GM12878 (cell line): ENCODE data around the gene AJM1. TPM values are rescaled to one million over a fixed set of nuclear protein-coding genes. Genes with fewer than 3 reads are reported as not detected.

Experiments used
- CBX3 ChIP-seq: fragments of 200-600 bp; sonication (generic); IDR thresholded peaks from 2 replicates; pipeline ENCODE4 v1.6.1; 2016; ENCODE audit warnings: low read depth, borderline replicate concordance
- CHD4 ChIP-seq: fragments of 200-600 bp; sonication (generic); IDR thresholded peaks from 2 replicates; pipeline ENCODE4 v1.6.1; 2016; ENCODE audit warnings: mild to moderate bottlenecking
- ETV6 ChIP-seq, 2 experiments: fragments of 450-650 bp in 1 of 2; IDR thresholded peaks in 1 of 2; conservative IDR thresholded peaks in 1 of 2; 2 replicates each; pipeline ENCODE4 v1.6.1; 2014; ENCODE audit warnings: antibody characterized with exemption in 1 of 2, borderline replicate concordance in 1 of 2, low read depth in 1 of 2, mild to moderate bottlenecking in 1 of 2, moderate library complexity in 1 of 2
- FOXM1 ChIP-seq: IDR thresholded peaks from 2 replicates; pipeline ENCODE4 v1.6.1; 2012; ENCODE audit warnings: low read depth, mild to moderate bottlenecking, inconsistent platforms, low read length, moderate library complexity
- IRF4 ChIP-seq: IDR thresholded peaks from 2 replicates; pipeline ENCODE4 v1.6.1; 2011; ENCODE audit warnings: low read depth, low read length
- MEF2A ChIP-seq: IDR thresholded peaks from 2 replicates; pipeline ENCODE4 v1.6.1; 2011; ENCODE audit warnings: low read depth, mild to moderate bottlenecking, low read length, moderate library complexity; ENCODE audit not compliant: insufficient read depth
- NFYA ChIP-seq: IDR thresholded peaks from 2 replicates; pipeline ENCODE4 v1.6.1; 2011; ENCODE audit warnings: low read depth, mild to moderate bottlenecking, low read length, improper control_type of control experiment, borderline replicate concordance
- NR2C1 ChIP-seq: fragments of 450-650 bp; IDR thresholded peaks from 2 replicates; pipeline ENCODE4 v1.6.1; 2017; ENCODE audit warnings: antibody characterized with exemption, mild to moderate bottlenecking, moderate library complexity
- NR2F1 ChIP-seq: fragments of 450-650 bp; conservative IDR thresholded peaks from 2 replicates; pipeline ENCODE4 v1.6.1; 2017; ENCODE audit warnings: mild to moderate bottlenecking
- RAD51 ChIP-seq: fragments of 450-650 bp; IDR thresholded peaks from 2 replicates; pipeline ENCODE4 v1.6.1; 2016; ENCODE audit warnings: moderate library complexity, mild to moderate bottlenecking, inconsistent platforms
- SMAD1 ChIP-seq: fragments of 450-650 bp; IDR thresholded peaks from 2 replicates; pipeline ENCODE4 v1.6.1; 2018; ENCODE audit warnings: mild to moderate bottlenecking, low read depth; ENCODE audit not compliant: partially characterized antibody
- TAF1 ChIP-seq: IDR thresholded peaks from 2 replicates; pipeline ENCODE4 v1.6.1; 2011; ENCODE audit warnings: mild to moderate bottlenecking, low read depth, low read length, borderline replicate concordance
- TBL1XR1 ChIP-seq: IDR thresholded peaks from 2 replicates; pipeline ENCODE4 v1.6.1; 2012; ENCODE audit warnings: low read depth, low read length, improper control_type of control experiment
- WRNIP1 ChIP-seq: IDR thresholded peaks from 2 replicates; pipeline ENCODE4 v1.6.1; 2011; ENCODE audit warnings: low read depth, low read length, improper control_type of control experiment, borderline replicate concordance
- ZNF274 ChIP-seq: IDR thresholded peaks from one replicate; pipeline ENCODE4 v1.8.0; 2011; ENCODE audit not compliant: insufficient read length, insufficient read depth
- polyA plus RNA-seq, 11 experiments: library from polyadenylated mRNA; depleted of rRNA in 4 of 11; unstranded in 6 of 11; stranded (reverse) in 5 of 11; fragments of >200 nt; fragmentation: Nextera tagmentation in 4 of 11; fragmentation: Illumina TruSeq in 1 of 11; extraction: Ambion mirVana in 4 of 11; extraction: Trizol in 1 of 11; gene quantifications; 1 replicate in 1 of 11; 2 replicates in 10 of 11; pipeline versions ENCODE4 v1.2.1 to v1.2.3, GENCODE V29; 2011 to 2016; ENCODE audit warnings: inconsistent platforms in 2 of 11, missing spikeins in 2 of 11, low read depth in 1 of 11
- total RNA-seq, 4 experiments: library from RNA; depleted of rRNA in 3 of 4; stranded (reverse); fragments of >200 nt in 3 of 4; fragmentation: Illumina TruSeq in 1 of 4; extraction: Trizol in 1 of 4; gene quantifications; 2 replicates each; pipeline versions ENCODE4 v1.2.1 to v1.2.3, GENCODE V29; 2013 to 2021
- TF ChIP-seq, protein P1 (sequence below): IDR thresholded peaks from 2 replicates; pipeline ENCODE4 v1.6.1; 2012; ENCODE audit warnings: mild to moderate bottlenecking, low read depth, low read length
- TF ChIP-seq, protein P2 (sequence below): fragments of 450-650 bp; IDR thresholded peaks from 2 replicates; pipeline ENCODE4 v1.6.1; 2016; ENCODE audit warnings: mild to moderate bottlenecking
- TF ChIP-seq, protein P3 (sequence below): IDR thresholded peaks from 2 replicates; pipeline ENCODE4 v1.6.1; 2012; ENCODE audit warnings: low read depth, low read length, improper control_type of control experiment
- TF ChIP-seq, protein P4 (sequence below): fragments of 450-650 bp; IDR thresholded peaks from 2 replicates; pipeline ENCODE4 v1.6.1; 2017; ENCODE audit warnings: borderline replicate concordance
- TF ChIP-seq, protein P5 (sequence below): IDR thresholded peaks from 2 replicates; pipeline ENCODE4 v1.6.1; 2012; ENCODE audit warnings: low read depth, low read length, improper control_type of control experiment
- TF ChIP-seq, protein P6 (sequence below): IDR thresholded peaks from 2 replicates; pipeline ENCODE4 v1.6.1; 2012; ENCODE audit warnings: low read depth, low read length, improper control_type of control experiment

Gene AJM1
- total and polyA plus RNA-seq, 10 of the 15 experiments (the other 5 are each of a cell fraction or from before 2014, with no cell fraction given) = 0.06 to 2.5 (median 1.0) TPM; not detected in 2

DNA sequence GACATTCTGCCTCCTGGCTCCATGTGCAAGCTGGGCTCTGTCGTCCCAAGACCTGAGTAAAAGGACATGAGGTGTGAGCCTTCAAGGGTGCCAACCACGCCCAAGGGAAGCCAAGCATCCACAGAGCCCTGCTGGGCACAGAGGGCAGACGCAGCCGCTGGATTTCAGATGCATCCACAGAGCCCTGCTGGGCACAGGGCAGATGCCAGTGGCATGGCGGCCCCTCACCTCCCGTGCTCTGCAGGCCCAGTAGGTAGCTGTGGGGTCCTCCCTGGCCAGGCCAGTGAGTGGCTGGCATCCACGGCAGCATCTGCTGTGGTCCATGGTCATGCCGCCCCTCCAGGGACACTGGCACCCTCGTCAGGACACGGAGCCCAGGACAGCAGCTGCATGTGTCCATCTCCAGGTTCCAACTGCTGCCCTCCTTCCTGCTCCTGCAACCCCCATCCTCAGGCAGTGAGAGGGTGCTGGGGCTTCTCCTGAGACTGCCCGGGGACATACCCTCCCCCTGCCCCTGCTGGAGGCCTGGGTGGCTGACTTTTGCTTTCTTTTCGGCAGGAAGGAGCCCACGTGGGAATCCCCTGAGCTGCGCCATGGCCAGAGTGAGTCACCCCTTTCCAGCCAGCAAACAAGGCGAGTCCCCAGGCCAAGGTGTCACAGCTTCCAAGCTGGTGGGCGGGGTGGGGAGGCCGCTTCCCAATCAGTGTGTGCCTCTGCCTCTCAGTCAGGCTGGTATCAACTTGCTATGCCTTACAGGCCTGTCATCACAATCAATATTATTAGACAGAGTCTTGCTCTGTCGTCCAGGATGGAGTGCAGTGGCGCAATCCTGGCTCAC lies 40.0 kb downstream of the AJM1 start (continued):
- TF ChIP-seq SMAD1 (no peak), FOXM1 (no peak), MEF2A (no peak), NR2C1 (no peak), RAD51 (peak; percentile 52; the same call in 1 of the 2 replicates), IRF4 (0 out of 2 replicates have a peak, but pooled peaks have one; percentile 11), CHD4 (no peak), ETV6 (conservative IDR thresholded peaks at IDR 0.05 in 1 of 2, IDR thresholded peaks at IDR 0.05 in 1 of 2; ENCODE audit: borderline replicate concordance in 1 of 2, low read depth in 1 of 2) (no peak), CBX3 (no peak), NFYA (no peak), NR2F1 (no peak), WRNIP1 (no peak), ZNF274 (no peak), TBL1XR1 (peak; percentile 55; the same call in 1 of the 2 replicates), TAF1 (no peak)
- TF ChIP-seq, protein P1, sequence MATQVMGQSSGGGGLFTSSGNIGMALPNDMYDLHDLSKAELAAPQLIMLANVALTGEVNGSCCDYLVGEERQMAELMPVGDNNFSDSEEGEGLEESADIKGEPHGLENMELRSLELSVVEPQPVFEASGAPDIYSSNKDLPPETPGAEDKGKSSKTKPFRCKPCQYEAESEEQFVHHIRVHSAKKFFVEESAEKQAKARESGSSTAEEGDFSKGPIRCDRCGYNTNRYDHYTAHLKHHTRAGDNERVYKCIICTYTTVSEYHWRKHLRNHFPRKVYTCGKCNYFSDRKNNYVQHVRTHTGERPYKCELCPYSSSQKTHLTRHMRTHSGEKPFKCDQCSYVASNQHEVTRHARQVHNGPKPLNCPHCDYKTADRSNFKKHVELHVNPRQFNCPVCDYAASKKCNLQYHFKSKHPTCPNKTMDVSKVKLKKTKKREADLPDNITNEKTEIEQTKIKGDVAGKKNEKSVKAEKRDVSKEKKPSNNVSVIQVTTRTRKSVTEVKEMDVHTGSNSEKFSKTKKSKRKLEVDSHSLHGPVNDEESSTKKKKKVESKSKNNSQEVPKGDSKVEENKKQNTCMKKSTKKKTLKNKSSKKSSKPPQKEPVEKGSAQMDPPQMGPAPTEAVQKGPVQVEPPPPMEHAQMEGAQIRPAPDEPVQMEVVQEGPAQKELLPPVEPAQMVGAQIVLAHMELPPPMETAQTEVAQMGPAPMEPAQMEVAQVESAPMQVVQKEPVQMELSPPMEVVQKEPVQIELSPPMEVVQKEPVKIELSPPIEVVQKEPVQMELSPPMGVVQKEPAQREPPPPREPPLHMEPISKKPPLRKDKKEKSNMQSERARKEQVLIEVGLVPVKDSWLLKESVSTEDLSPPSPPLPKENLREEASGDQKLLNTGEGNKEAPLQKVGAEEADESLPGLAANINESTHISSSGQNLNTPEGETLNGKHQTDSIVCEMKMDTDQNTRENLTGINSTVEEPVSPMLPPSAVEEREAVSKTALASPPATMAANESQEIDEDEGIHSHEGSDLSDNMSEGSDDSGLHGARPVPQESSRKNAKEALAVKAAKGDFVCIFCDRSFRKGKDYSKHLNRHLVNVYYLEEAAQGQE = no peak
- TF ChIP-seq, protein P2, sequence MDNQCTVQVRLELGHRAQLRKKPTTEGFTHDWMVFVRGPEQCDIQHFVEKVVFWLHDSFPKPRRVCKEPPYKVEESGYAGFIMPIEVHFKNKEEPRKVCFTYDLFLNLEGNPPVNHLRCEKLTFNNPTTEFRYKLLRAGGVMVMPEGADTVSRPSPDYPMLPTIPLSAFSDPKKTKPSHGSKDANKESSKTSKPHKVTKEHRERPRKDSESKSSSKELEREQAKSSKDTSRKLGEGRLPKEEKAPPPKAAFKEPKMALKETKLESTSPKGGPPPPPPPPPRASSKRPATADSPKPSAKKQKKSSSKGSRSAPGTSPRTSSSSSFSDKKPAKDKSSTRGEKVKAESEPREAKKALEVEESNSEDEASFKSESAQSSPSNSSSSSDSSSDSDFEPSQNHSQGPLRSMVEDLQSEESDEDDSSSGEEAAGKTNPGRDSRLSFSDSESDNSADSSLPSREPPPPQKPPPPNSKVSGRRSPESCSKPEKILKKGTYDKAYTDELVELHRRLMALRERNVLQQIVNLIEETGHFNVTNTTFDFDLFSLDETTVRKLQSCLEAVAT = peak; percentile 99
- TF ChIP-seq, protein P3, sequence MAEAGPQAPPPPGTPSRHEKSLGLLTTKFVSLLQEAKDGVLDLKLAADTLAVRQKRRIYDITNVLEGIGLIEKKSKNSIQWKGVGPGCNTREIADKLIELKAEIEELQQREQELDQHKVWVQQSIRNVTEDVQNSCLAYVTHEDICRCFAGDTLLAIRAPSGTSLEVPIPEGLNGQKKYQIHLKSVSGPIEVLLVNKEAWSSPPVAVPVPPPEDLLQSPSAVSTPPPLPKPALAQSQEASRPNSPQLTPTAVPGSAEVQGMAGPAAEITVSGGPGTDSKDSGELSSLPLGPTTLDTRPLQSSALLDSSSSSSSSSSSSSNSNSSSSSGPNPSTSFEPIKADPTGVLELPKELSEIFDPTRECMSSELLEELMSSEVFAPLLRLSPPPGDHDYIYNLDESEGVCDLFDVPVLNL = no peak
- TF ChIP-seq, protein P4, sequence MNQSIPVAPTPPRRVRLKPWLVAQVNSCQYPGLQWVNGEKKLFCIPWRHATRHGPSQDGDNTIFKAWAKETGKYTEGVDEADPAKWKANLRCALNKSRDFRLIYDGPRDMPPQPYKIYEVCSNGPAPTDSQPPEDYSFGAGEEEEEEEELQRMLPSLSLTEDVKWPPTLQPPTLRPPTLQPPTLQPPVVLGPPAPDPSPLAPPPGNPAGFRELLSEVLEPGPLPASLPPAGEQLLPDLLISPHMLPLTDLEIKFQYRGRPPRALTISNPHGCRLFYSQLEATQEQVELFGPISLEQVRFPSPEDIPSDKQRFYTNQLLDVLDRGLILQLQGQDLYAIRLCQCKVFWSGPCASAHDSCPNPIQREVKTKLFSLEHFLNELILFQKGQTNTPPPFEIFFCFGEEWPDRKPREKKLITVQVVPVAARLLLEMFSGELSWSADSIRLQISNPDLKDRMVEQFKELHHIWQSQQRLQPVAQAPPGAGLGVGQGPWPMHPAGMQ = no peak
- TF ChIP-seq, protein P5, sequence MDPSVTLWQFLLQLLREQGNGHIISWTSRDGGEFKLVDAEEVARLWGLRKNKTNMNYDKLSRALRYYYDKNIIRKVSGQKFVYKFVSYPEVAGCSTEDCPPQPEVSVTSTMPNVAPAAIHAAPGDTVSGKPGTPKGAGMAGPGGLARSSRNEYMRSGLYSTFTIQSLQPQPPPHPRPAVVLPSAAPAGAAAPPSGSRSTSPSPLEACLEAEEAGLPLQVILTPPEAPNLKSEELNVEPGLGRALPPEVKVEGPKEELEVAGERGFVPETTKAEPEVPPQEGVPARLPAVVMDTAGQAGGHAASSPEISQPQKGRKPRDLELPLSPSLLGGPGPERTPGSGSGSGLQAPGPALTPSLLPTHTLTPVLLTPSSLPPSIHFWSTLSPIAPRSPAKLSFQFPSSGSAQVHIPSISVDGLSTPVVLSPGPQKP = no peak
- TF ChIP-seq, protein P6, sequence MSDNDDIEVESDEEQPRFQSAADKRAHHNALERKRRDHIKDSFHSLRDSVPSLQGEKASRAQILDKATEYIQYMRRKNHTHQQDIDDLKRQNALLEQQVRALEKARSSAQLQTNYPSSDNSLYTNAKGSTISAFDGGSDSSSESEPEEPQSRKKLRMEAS = peak; percentile 79
